Astrocyte of the hippocampus (primary cell): Measurements from ENCODE around the gene CADPS.
"Not testable (repeated sequence)": the region's sequence is repeated elsewhere in the genome, so short reads cannot be mapped to it uniquely, and the experiment has no call there.

Source experiments
- DNase-seq: peaks from one replicate; pipeline ENCODE4 v3.0.0; 2011; ENCODE audit warnings: low read depth, low spot score

Gene CADPS

GRCh38 chr3:62601238-62602070 lies 273.8 kb downstream of the CADPS start:
- no peak for DNase-seq

DNA sequence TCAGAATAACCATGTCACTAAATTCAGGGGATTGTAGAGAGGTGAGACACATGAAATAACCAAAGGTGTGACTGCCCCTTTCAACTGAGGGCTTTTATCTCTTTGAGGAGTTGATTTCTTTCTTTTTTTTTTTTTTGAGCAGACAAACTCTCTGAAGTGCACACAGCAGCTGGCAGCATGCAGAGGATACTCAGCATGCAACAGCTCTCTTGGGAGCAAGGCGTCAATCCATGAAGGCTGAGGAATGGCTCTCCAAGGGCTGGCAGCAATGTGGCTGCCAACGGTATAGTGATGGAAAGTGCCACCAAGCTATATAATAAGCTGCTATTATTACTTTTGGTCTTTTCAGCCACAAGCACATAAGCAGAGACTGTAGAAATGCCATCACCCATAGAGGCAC lies 275.2 kb downstream of the CADPS start:
- DNase-seq = no peak

DNA sequence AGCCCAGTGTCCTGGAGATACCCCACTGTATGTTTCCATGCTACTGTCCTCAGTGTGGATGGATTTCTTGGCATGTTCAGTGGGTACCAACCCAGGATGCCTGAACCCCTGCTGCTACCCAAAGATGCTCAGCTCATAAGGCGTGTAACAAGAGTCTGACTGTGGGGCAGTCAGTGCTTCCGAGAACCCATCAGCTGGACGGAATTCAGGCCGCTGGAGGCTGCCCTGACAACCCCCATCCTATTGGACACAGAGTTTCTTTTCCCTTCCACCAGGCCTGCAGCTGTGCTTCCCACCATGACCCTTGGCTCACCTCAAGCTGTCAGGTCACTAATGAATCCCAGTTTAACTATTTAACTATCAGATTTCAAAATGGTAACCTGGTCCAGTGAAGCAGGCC lies 277.7 kb downstream of the CADPS start:
- no peak for DNase-seq

- no peak for DNase-seq
Measured at GRCh38 chr3:62592408-62592807, 282.8 kb downstream of the CADPS start.

DNA sequence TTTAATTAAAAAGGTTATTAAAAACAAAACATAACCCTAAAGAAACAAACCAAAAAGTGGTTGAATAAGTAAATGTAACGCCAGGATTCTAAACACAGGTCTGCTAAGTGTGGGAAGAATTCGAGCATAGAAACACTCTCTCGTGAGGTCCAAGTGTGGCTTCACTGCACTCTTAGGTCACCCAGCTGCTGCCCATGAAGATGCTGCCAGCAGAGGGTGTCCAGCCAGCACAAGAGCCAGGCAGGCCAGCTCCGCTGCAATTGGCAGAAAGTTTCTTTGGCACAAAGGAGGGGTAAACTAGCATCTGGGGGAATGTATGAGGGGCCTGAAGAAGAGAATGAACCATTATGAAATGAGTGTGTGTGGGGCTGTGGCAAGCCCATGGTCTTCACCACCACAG lies 286.1 kb downstream of the CADPS start:
- no peak for DNase-seq

GRCh38 chr3:62587579-62588031 lies 287.6 kb downstream of the CADPS start:
- DNase-seq = peak; percentile 93

GRCh38 chr3:62587169-62587568 lies 288.0 kb downstream of the CADPS start:
- no peak for DNase-seq

GRCh38 chr3:62586356-62586755 lies 288.9 kb downstream of the CADPS start:
- DNase-seq = no peak

DNA sequence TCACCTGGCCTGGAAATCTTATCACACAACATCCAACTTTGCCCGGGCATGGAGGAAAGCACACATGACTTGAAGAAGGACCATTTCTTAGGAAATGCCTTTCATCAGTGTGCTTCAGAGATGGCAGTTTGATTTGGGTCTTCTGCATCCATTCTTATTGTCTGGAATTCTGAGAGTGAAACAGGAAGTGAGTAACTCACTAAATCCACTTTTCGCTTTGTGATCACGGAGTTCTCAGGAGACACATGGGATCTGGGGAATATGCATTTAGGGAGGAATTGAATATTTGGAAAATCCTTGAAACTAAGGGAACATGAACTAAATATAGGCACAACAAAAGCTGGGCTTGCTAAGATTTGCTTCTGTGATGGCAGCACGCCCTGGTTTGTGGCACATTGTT lies 289.4 kb downstream of the CADPS start:
- DNase-seq = no peak

- no peak for DNase-seq
Measured at GRCh38 chr3:62584636-62585035, 290.6 kb downstream of the CADPS start.

DNA sequence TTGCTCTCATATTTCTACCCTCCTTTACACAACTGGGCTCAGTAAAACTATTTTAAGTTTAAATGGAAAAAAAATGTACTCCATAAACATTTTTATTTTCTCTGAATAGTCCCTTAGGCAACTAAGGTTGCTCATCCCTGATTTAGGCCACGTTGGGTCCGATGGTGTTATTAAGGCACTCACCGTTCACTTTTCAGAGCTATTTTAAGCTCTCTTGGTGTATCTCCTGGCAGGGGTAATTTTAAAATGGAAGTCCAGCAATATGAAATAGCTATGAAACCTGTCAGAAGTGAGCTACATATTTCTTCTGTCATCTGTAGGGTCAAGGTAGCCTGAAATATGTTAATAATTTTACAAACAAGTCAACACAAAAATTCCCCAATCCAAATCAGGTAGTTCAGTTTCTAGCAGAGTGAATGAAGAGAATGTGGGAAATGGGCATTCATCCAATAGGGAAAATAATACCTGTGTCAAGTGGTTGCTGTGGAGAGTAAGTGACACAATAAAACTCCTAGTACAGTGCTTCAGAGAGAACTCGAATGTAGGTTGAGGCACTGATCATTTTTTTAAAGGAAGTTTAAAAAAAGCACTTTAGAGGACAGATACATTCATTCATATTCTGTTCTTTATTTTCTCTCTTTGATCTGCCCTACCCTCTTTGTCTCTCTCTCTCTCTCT lies 292.6 kb downstream of the CADPS start:
- no peak for DNase-seq

- not testable (repeated sequence) for DNase-seq
Measured at GRCh38 chr3:62580485-62580884, 294.7 kb downstream of the CADPS start.

DNA sequence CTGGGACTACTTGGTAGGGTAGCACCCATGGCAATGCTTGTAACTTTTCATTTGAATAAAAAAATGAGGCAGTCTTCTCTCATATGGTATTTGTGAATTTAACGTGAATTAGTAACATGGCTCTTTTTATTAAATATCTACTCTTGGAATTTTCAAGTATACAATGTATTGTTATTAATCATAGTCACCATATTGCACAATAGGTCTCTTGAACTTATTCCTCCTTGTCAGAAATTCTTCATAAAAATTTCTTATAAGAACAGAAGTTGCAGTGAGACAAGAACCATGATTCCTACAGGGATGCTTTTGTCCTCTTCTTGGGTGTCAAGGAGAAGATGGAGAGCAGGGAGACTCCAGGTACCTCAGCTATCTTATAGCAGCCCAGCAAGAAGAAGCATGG lies 298.1 kb downstream of the CADPS start:
- no peak for DNase-seq

DNA sequence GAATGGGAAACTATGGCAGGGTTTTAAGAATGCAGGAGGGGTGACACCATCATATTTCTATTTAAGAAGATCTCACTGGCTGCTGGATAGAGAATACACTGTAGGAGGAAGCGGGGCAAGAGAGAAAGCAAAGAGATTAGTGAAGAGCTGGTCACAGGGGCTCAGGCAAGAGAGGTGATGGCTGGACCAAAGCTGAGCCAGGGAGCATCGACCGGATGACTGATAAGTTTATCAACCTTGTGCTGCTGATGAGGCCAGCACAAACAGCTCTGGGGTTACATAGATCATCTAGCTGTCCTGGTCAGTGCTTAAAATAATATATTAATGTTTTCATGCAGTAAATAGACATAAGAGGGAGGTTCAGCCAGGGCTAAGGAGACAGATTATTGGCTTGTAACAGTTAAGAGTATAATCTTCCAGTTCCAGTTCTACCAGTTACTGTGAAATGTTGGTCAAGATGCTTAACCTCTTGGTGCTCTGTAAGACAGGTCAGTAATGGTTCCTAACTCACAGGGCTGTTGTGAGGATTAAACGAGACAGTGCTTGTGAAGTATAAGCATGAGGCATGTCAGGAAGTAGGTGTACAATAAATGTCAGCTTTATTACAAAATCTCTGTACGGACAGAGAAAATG lies 300.8 kb downstream of the CADPS start:
- no peak for DNase-seq

DNA sequence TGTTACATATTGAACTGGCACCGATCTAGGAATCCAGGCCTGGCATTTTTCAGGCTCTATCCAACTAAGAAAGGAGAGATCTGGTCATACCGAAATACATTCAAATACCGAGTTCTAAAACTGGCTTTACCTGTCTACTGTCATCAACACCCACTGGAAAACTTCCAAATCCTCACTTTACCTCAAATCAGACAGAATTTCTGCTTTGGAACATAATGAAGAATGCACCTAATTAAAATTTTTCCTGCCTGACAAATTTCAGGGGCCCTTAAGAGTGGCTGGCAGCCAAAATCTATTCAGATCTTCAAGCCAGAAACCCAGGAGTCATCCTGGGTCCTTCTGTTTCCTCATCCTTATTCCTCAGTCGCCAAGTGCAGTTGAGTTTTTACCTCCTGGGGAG lies 303.3 kb downstream of the CADPS start:
- no peak for DNase-seq

GRCh38 chr3:62570888-62571287 lies 304.3 kb downstream of the CADPS start:
- no peak for DNase-seq

DNA sequence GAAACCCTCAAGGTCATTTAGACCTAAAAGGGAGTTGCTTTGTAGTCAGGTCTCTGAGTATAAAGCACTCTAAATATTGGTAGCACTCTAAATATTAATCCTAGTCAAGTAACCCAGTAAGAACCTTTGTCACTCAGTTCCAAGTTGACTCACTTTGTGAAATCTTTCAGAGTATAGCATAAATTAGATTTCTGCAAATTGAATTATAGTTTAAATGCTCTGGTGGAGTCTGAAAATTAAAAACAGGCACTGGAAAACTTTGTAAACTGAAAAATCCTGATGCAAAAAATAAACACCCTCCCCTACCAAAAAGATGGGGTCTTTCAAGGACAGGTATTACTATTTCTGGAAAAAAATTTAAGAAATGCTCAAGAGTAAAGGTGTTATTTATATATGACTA lies 305.6 kb downstream of the CADPS start:
- no peak for DNase-seq

DNA sequence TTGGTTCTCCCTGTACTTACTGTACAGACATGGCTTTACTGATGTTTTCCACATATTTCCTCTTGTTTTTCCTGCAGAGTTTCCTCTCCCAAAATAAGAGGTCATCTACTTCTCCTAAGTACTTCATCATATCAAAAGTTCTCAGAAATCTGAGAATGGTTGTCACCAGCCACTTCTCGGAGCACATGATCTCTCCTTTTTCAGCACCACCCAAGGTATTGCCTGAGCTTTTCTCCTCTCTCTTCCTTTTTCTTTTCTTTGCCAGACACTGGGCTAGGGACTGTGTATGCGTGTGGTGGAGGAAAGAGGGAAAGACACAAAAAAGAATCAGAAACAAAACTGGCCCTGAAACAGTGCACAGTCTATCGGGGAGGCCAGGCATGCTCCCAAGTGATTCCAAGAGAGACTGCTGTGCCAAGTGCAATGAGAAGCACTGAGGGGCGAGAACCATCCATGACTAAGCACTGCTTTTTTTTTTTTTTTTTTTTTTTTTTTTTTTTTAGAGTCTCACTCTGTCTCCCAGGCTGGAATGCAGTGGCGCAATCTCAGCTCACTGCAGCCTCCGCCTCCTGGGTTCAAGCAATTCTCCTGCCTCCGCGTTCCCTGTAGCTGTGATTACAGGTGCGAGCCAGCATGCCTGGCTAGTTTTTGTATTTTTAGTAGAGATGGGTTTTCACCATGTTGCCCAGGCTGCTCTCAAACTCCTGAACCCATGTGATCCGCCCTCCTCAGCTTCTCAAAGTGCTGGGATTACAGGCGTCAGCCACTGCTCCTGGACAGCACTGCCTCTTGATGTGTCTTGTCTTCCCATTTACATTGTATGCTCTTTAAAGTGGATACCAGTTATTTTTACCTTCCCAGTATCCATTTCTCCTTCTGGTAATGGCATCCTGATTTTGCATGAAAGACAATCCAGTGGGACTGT lies 307.9 kb downstream of the CADPS start:
- DNase-seq = peak; percentile 84

DNA sequence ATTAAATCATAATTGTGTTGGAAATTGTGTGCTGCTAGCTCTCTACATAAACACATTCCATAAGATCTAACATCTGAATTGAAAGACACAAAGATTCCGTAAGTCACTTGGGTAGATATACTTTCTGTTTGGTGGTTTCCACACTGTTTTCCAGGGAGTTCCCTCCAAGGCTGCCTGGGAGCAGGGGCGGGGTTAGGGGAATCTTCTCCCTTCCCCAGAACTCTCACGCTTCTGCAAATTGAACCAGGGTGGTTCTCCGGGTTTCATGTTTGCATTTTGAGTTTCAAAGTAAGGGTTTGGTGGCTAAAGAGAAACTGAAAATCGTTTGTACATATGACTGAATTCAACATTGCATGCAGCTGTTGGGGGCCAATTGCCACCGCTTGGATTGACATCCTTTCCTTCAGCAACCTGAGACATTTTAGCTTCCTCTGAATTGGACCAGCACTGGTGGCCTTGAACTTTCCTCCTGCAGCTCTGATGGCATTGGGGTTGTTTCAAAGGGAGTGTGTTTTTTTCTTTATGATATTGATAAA lies 309.1 kb downstream of the CADPS start:
- no peak for DNase-seq

- DNase-seq = no peak
Measured at GRCh38 chr3:62562596-62562995, 312.6 kb downstream of the CADPS start.

GRCh38 chr3:62562017-62562416 lies 313.2 kb downstream of the CADPS start:
- DNase-seq = peak; percentile 79
